Ishikawa (cell line): Measurements from ENCODE around the gene CAMK4.

ENCODE experiments used
- CEBPB ChIP-seq: IDR thresholded peaks from 2 replicates; pipeline ENCODE4 v1.6.1; 2012
- CREB1 ChIP-seq: IDR thresholded peaks from 2 replicates; pipeline ENCODE4 v1.6.1; 2012; ENCODE audit warnings: low read depth
- EGR1 ChIP-seq: IDR thresholded peaks from 2 replicates; pipeline ENCODE4 v1.6.1; 2012
- EP300 ChIP-seq: IDR thresholded peaks from 2 replicates; pipeline ENCODE4 v1.6.1; 2012; ENCODE audit warnings: borderline replicate concordance
- FOXM1 ChIP-seq: IDR thresholded peaks from 2 replicates; pipeline ENCODE4 v1.6.1; 2012; ENCODE audit warnings: low read depth, borderline replicate concordance
- NFIC ChIP-seq: IDR thresholded peaks from 2 replicates; pipeline ENCODE4 v1.6.1; 2012
- RAD21 ChIP-seq: IDR thresholded peaks from 2 replicates; pipeline ENCODE4 v1.6.1; 2012; ENCODE audit warnings: low read depth
- TAF1 ChIP-seq: IDR thresholded peaks from 2 replicates; pipeline ENCODE4 v1.6.1; 2012; ENCODE audit warnings: low read depth, mild to moderate bottlenecking
- TCF12 ChIP-seq: IDR thresholded peaks from 2 replicates; pipeline ENCODE4 v1.6.1; 2012; ENCODE audit warnings: low read depth
- TEAD4 ChIP-seq: IDR thresholded peaks from 2 replicates; pipeline ENCODE4 v1.6.1; 2012
- YY1 ChIP-seq: IDR thresholded peaks from 2 replicates; pipeline ENCODE4 v1.6.1; 2012; ENCODE audit warnings: low read depth
- ZBTB7A ChIP-seq: IDR thresholded peaks from 2 replicates; pipeline ENCODE4 v1.6.1; 2012; ENCODE audit warnings: low read depth
- TF ChIP-seq, protein P1 (sequence below): IDR thresholded peaks from 2 replicates; pipeline ENCODE4 v1.6.1; 2012; ENCODE audit warnings: low read depth, mild to moderate bottlenecking
- TF ChIP-seq, protein P2 (sequence below): IDR thresholded peaks from 2 replicates; pipeline ENCODE4 v1.6.1; 2012
- TF ChIP-seq, protein P3 (sequence below): IDR thresholded peaks from 2 replicates; pipeline ENCODE4 v1.6.1; 2012

CAMK4 gene

DNA sequence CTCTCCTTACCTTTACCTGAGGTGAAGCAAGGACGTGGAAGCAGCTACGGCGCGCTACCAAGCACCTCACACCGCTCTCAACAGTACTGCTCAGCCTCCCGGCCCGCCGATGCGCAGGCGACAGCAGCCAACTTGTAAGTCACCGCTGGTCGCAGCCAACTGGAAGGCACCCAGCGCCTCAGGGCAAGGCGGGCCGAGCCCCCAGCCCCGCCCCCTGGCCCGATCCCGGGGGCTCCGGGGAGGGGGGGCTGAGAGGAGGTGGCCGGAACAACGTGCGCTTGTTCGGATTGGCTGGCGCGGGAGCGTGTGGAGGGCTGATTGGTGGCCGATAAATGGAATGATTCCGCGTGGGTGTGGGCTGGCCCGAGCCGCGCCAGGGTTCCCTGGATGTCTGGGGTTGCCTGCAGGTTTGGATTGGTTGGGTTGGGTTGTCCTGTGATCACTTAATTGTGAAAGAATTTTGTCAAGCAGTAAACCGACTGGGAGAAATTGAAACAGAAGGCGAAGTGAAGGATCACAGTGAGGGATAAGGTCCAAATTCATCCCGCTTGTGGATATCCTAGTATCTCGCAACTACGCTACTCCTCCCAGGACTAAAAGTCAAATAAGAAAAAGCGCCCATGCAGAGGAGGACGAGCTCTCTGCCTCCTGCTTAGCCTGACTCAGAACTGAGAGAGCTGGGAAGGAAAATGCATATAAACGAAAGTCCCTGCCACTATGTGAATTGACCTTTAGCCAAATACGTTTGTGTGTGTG is 288.4 kb downstream of the CAMK4 start, which contains the start of gene STARD4:
TSS of gene STARD4 (minus strand) at position 161 of the 756 bp plus-strand sequence. CDS start 5,102 bp downstream, outside the sequence.
- TF ChIP-seq YY1 (no peak), TAF1 (peak; percentile 91), CEBPB (peak; percentile 31; the same call in 1 of the 2 replicates), RAD21 (no peak), EGR1 (peak; percentile 94), NFIC (peak; percentile 89), CREB1 (peak; percentile 64), EP300 (peak; percentile 63; the same call in 1 of the 2 replicates), TCF12 (peak; percentile 82), FOXM1 (peak; percentile 39; the same call in 1 of the 2 replicates), ZBTB7A (0 out of 2 replicates have a peak, but pooled peaks have one; percentile 4), TEAD4 (no peak; the same call in 1 of the 2 replicates)
- TF ChIP-seq, protein P1, sequence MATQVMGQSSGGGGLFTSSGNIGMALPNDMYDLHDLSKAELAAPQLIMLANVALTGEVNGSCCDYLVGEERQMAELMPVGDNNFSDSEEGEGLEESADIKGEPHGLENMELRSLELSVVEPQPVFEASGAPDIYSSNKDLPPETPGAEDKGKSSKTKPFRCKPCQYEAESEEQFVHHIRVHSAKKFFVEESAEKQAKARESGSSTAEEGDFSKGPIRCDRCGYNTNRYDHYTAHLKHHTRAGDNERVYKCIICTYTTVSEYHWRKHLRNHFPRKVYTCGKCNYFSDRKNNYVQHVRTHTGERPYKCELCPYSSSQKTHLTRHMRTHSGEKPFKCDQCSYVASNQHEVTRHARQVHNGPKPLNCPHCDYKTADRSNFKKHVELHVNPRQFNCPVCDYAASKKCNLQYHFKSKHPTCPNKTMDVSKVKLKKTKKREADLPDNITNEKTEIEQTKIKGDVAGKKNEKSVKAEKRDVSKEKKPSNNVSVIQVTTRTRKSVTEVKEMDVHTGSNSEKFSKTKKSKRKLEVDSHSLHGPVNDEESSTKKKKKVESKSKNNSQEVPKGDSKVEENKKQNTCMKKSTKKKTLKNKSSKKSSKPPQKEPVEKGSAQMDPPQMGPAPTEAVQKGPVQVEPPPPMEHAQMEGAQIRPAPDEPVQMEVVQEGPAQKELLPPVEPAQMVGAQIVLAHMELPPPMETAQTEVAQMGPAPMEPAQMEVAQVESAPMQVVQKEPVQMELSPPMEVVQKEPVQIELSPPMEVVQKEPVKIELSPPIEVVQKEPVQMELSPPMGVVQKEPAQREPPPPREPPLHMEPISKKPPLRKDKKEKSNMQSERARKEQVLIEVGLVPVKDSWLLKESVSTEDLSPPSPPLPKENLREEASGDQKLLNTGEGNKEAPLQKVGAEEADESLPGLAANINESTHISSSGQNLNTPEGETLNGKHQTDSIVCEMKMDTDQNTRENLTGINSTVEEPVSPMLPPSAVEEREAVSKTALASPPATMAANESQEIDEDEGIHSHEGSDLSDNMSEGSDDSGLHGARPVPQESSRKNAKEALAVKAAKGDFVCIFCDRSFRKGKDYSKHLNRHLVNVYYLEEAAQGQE, result no peak
- TF ChIP-seq, protein P2, sequence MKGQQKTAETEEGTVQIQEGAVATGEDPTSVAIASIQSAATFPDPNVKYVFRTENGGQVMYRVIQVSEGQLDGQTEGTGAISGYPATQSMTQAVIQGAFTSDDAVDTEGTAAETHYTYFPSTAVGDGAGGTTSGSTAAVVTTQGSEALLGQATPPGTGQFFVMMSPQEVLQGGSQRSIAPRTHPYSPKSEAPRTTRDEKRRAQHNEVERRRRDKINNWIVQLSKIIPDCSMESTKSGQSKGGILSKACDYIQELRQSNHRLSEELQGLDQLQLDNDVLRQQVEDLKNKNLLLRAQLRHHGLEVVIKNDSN, result no peak
- TF ChIP-seq, protein P3, sequence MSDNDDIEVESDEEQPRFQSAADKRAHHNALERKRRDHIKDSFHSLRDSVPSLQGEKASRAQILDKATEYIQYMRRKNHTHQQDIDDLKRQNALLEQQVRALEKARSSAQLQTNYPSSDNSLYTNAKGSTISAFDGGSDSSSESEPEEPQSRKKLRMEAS, result peak; percentile 74

DNA sequence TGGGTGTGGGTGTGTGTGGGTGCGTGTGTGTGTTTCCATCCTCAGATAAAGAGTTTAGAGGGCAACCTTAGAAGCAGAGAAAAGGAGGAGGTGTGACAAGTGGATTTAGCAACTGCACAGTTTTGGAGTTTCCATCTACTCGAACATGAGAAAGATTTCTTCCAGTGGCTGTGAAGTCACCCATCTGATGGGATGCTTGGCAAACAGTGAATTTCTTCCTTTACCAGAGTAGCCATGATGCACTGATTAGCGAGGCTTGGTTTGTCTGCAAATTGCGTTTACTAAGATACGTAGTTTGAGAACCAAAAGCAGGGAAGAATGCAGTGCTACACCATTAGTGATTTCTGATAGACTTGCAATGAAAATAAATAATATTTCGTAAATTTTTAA is 288.9 kb downstream of the CAMK4 start:
- 0 out of 2 replicates have a peak, but pooled peaks have one; percentile 17 for TF ChIP-seq EGR1
- TF ChIP-seq ZBTB7A, result no peak
- TF ChIP-seq RAD21, result no peak
- no peak for TF ChIP-seq YY1
- TF ChIP-seq NFIC, result no peak

DNA sequence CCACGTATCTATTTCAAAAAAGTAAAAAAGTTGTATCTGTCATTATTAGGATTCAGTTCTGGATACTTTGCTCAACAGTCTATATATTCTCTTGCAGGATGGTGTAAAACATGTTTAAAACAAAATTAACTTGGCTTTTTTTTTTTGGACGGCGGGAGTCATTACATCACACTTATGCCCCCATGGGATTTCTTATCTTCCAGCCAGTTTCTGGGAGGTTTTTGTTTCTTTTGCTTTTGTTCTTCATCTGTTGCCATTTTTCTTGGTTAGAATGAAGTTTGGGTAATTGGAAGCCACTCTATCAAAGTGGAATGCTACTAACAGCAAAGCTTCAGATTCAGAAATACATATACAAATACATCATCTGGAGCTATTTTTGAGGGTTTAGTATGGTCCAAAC is 289.9 kb downstream of the CAMK4 start:
- TF ChIP-seq TEAD4, result no peak
- no peak for TF ChIP-seq TCF12
- TF ChIP-seq CEBPB, result no peak
- TF ChIP-seq NFIC, result no peak
- no peak for TF ChIP-seq RAD21
- TF ChIP-seq YY1, result no peak
- no peak for TF ChIP-seq CREB1
- TF ChIP-seq, protein P3, result no peak
- no peak for TF ChIP-seq TAF1
- no peak for TF ChIP-seq EP300

DNA sequence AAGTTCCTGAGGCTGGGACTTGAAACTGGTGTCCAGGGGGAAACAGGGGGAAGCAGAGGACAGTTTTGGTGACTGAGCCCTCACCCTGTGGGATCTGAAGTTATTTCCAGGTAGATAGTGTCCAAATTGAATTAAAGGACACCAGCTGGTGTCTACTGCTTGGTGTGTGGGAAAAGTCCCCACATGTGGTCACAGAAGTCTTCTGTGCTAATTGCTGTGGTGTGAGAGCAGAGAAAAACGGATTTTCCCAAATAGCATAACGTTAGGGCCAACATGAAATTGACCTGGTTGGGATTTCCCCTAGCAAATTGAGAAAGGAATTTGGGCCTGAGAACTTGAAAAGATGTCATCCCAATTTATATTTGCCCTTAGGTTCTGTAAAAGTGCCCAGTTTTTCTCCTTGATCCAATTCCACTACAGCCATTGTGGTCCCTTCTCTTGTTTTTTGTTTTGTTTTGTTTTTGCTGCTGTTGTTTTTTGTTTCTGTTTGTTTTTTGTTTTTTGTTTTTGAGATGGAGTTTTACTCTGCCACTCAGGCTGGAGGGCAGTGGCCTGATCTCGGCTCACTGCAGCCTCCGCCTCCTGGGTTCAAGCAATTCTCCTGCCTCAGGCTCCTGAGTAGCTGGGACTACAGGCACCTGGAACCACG is 293.8 kb downstream of the CAMK4 start:
- no peak for TF ChIP-seq YY1
- TF ChIP-seq, protein P1, result no peak

DNA sequence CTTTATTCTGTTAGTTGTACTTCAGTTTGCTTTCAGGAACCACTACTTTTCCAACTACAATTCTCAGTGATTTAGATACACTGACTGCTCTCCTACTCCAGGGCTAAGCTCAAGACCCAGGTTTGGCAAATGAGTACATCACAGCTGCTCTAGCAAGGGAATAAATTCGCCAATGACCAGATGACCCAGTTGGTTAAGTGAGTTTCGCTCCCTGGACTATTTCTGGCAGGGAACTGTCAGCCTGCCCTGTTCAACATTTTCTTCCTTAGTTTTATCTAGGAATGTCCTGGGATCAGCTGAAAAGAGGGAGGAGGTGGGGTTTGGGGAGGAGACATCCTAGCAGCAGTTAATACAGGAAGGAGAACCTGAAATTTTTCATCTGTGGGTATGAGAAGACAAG is 294.6 kb downstream of the CAMK4 start:
- TF ChIP-seq ZBTB7A (no peak), FOXM1 (no peak), NFIC (no peak), RAD21 (no peak), CEBPB (no peak), CREB1 (no peak), TCF12 (no peak), YY1 (no peak), TAF1 (no peak)

DNA sequence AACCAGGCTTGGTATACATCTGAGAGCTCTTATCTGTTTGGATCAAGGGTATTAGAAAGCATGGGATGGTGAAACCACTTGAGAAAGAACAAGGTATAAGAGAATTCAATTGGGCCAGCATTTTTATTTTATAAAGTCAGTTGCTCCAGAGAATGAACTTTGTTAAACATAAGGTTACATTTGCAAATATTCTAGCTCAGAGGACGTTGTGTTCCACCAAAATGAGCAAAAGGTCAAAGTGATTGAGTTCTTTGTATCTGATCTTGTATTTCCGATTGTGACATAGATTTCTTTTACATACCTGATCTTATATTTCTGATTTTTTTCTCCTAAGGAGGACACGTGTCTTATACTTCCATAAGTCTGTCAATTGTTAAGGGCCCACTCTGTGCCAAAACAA is 296.7 kb downstream of the CAMK4 start:
- no peak for TF ChIP-seq RAD21
- TF ChIP-seq, protein P1, result no peak
- TF ChIP-seq YY1, result no peak
- TF ChIP-seq ZBTB7A, result no peak
- no peak for TF ChIP-seq EGR1
- TF ChIP-seq NFIC, result no peak
- TF ChIP-seq, protein P3, result no peak
- TF ChIP-seq TCF12, result no peak
- TF ChIP-seq TEAD4, result no peak
- no peak for TF ChIP-seq CEBPB
- TF ChIP-seq TAF1, result no peak
- TF ChIP-seq EP300, result no peak
- no peak for TF ChIP-seq FOXM1
- no peak for TF ChIP-seq CREB1
- TF ChIP-seq, protein P2, result no peak
